Hepatocyte (in vitro differentiated cells): ENCODE results near the gene UTP15.

Experiments used
- EZH2 ChIP-seq: fragments of 200-600 bp; sonication (generic); IDR thresholded peaks from 2 replicates; pipeline ENCODE4 v1.6.1; 2016; ENCODE audit warnings: antibody characterized with exemption, mild to moderate bottlenecking, borderline replicate concordance
- EZH2phosphoT487 ChIP-seq: fragments of 200-600 bp; sonication (generic); IDR thresholded peaks from one replicate; pipeline ENCODE4 v1.6.1; 2018; ENCODE audit warnings: antibody characterized with exemption, mild to moderate bottlenecking, low read depth, moderate library complexity; ENCODE audit not compliant: unreplicated experiment, severe bottlenecking
- TF ChIP-seq, protein P1 (sequence below): fragments of 200-600 bp; sonication (generic); IDR thresholded peaks from 2 replicates; pipeline ENCODE4 v1.5.1; 2016; ENCODE audit warnings: antibody characterized with exemption, mild to moderate bottlenecking; ENCODE audit not compliant: poor library complexity

DNA sequence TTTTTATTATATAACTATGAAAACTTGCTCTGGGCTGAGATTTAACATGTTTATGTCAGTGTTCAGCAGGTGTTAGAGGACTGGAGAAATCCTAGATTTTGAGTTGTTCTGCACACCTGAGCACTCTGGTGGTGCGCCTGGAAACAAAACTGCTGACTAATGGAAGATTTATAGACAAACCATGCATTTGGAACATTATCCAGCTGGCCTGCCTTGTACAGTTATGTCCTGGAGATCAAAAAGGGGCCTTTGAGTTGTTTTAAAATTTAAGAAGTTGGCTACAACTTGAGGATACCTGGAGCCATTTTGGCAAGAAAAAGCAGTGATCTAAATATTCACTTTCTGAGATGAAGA is 54.8 kb downstream of the UTP15 start:
- TF ChIP-seq, protein P1, sequence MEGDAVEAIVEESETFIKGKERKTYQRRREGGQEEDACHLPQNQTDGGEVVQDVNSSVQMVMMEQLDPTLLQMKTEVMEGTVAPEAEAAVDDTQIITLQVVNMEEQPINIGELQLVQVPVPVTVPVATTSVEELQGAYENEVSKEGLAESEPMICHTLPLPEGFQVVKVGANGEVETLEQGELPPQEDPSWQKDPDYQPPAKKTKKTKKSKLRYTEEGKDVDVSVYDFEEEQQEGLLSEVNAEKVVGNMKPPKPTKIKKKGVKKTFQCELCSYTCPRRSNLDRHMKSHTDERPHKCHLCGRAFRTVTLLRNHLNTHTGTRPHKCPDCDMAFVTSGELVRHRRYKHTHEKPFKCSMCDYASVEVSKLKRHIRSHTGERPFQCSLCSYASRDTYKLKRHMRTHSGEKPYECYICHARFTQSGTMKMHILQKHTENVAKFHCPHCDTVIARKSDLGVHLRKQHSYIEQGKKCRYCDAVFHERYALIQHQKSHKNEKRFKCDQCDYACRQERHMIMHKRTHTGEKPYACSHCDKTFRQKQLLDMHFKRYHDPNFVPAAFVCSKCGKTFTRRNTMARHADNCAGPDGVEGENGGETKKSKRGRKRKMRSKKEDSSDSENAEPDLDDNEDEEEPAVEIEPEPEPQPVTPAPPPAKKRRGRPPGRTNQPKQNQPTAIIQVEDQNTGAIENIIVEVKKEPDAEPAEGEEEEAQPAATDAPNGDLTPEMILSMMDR, result no peak
- no peak for TF ChIP-seq EZH2phosphoT487
- no peak for TF ChIP-seq EZH2
